M059J (cell line): ENCODE measurements around the gene MTMR10. TPM values are rescaled to one million over a fixed set of nuclear protein-coding genes. Genes with fewer than 3 reads are reported as not detected.

Experiments
- DNase-seq: peaks from one replicate; pipeline ENCODE4 v3.0.0-alpha.2; 2012; ENCODE audit warnings: low read depth
- total RNA-seq: library from RNA; depleted of rRNA; stranded (reverse); fragments of >200 nt; shearing (Covaris generic); gene quantifications from 2 replicates; pipeline ENCODE4 v1.2.3, GENCODE V29; 2014

Gene MTMR10
- total RNA-seq, 1 experiment from 2014 or later: 13.6 TPM

- no peak for DNase-seq
Observed at GRCh38 chr15:31013863-31014607, 22.6 kb upstream of the MTMR10 start.

DNA sequence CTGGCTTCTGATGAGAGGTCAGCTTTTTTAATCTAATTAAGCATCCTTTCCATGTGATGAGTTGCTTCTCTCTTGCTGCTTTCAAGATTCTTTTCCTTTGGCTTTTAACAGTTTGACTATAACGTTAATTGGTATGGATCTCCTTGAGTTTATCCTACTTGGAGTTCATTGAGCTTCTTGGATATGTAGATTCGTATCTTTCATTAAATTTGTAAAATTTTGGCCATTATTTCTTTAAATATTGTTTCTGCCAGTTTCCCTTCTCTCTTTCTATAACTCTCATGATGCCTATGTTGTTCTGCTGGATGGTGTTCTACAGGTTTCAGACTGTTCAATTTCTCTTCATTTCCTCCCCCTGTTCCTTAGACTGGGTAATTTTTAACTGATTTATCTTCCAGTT, 21.0 kb upstream of the MTMR10 start:
- no peak for DNase-seq

DNA sequence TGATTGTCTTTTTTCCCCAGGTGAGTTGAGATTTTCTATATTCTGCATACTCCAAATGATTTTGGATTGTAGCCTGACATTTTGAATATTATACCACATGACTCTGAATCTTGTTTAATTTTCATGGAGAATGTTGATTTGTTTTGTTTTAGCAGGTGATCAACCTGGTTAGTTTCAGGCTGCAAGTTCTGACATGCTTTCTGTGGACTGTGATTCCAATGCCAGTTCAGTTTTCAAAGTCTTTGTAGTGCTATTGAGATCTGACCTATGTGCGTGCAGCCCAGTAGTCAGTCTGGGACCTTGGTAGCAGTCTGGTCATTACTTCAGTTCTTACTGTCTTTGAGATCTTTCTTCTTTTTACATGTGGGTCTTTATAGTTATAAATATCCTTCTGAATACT, 18.6 kb upstream of the MTMR10 start:
- no peak for DNase-seq

DNA sequence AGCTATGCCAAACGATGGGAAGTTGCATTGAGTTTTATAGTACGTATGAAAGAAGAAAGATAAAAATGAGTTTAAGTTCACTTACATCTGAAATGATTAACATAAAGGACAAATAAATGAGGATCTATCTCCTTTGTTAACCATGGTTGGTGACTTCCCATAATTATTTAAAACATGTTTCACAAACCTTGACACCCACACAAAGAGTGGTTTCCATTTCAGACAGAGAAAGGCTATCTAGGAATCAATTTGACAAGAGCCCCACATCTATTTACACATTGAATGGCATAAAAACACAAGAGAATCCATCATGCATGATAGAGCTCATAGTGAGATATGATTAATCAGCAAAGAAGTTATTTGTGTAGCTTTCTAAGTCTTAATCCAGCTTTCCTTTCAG, 14.2 kb upstream of the MTMR10 start:
- DNase-seq: no peak

DNA sequence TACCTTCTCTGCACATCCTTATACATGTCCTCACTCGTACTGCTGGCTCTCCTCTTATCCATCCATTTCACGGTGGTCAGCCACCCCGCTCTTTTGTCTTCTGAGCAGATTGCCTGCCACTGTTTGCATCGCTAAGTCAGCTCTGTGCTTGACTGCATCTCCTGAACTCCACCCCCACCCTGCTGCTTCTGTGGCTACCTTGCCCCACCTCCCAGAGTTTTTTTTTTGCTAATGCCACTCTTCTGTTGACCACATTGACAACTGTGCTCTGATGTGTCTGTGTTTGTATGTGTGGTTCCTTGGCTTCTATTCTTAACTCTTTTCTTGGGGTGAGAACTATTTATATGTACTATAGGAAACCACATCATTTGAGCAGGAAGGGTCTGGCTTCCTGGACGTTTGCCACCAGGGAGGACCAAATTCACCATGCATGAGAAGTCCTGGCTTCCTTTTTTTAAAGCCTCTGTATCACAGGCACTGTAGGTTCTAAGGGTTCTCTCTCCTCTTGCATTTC, 12.8 kb upstream of the MTMR10 start:
- peak; percentile 31 for DNase-seq

DNA sequence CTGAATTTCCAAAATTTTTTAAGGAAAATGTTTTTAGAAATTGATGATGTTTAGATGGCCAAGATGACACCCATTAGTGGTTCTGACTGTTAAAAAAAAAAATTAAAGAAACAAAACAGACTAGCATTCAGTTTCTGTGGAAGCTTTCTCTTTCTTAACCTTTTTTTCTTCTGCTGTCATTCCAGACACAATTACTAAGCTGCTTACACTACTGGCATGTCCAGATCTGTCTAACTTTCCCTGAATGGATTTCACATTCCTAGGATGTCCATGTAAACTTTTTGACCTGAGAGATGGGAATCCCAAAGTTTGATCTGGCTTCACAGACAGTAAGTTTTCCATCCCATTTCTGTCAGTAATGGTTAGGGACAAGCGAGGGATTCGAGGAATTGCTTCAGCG, 10.3 kb upstream of the MTMR10 start:
- no peak for DNase-seq

GRCh38 chr15:30999729-31000128, 8.3 kb upstream of the MTMR10 start:
- DNase-seq: no peak

DNA sequence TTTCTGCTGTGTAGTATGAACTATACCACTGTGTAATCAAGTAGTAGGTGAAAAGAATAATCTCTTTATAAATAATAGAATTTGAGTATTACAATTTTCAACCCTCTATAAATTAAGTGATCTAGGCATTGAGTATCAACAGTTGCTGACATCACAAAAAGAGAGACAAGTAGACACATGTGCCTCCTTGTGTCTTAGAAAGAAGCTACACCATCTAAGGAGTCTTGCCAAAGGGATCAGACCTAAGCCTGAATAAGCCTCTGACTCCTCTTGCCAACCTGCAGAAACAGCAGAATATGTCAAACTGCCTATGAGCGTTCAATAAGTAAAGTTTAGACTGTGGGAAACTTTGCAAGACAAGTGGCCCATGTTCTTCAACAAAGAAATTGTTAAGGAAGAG, 5.8 kb upstream of the MTMR10 start:
- DNase-seq: no peak

DNA sequence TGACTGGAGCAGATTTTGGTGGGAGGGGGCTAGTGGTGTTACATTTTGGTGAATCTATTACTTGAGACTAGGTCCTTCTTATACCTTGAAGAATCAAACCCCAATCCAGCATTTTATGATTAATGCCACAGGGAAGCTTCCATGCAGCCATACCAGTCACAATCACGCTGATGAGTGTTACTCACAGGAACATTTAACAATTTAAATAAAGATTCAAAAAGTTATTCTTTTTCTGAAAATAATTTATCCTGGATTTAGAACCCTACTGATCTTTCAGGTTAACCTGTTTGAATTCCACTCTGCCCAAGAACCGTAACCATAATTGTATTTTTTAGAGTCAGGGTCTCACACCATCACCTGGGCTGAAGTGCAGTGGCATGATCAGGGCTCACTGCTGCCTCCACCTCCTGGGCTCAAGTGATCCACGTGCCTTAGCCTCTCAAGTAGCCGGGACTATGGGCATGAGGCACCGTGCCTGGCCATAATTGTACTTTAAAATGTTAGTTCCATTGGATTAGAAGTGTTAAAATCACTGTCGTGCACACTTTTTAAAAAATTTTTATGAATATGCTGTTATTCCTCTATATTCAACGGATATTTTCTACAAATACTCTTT, 929 bp upstream of the MTMR10 start:
- no peak for DNase-seq

DNA sequence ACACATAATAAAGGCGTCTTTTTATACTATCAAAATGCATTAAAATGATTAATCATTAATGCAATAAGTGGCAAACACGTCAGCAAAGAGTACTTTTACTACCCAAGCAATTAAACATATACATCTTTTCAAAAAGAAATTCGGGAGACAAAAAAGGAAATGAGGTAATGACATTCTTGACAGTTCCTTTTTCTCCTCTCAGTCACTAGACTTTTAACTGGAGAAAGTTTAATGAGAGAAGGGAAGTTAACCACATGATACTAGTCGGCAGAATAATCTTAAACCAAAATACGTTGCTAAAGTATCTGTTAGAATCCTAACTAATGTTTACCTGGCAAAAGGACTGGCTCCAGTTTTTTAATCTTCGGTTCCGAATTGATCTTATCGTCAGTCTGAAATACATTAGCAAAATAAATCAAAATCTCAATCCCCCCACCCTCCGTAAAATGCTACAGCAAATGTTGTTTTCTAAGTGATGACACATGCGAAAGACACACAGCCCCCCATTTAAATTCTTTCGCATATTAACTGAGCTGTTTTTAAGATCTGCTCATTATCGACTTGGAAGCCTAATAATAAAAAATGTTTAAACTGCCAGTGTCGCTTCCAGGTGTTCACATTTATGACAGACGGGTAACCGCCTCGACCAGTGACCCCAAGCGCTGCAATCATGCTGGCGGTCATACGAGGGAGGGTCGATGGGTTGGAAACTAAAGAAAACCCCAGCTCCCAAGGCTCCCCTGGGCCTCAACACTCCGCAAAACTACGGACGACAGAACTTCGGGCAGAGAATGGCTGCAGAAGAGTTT, 778 bp downstream of the MTMR10 start:
- DNase-seq: peak; percentile 13

- DNase-seq: no peak
Observed at GRCh38 chr15:30990036-30990435, 1.4 kb downstream of the MTMR10 start.

DNA sequence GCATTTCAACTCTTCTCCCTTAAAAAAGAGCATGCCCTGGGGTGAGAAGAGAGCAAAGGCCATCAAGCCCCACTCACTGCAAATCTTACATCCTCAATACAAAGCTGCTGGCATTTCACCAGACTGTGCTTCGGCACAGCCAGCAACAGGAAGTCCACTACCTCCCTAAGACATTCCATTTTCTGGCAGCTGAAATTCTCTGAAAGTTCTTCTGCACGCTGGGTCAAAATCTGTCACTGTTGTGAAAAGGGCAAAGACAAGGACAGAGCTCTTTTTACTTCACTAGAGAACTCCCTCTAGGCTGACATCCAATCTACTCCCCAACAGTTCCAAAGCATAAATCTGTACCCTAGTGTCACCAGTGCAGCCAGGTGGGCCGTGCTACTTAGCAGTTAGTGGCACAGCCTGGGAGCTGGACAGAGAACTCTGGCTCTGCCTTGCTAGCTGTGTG, 6.3 kb downstream of the MTMR10 start:
- DNase-seq: peak; percentile 34

DNA sequence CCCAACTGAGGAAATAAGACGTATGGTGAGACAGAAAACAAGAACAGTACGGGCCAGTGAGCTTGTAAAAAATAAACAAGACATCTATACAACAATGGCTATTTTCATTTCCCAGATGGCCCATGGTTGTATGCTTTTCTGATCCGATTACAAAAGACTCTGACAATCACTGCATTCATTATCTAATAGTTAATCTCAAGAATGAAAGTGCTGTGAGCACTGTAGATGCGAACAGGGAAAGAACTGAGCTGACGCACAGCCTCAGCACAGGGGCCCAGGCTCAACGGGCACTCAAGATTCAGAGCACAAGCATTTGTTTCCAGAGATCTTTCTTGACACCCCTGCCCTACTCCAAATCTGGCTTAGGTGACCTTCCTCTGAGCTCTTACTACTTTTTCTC, 6.9 kb downstream of the MTMR10 start:
- no peak for DNase-seq

- DNase-seq: no peak
Observed at GRCh38 chr15:30984118-30984517, 7.3 kb downstream of the MTMR10 start.

DNA sequence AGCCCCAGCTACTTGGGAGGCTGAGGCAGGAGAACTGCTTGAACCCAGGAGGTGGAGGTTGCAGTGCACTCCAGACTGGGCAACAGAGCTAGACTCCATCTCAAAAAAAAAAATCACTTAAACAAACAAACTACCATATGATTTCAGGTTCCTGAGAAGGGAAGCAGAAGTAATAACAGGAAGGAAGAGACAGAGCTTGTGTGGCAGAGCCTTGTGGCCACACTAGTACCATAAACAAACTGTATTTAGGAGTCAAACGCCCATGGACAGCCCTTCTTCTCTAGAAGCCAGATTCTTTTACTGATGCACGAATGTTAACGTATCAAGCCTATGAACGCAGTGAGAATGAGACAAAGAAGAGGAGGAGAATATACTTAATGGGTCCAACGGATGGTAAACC, 12.0 kb downstream of the MTMR10 start:
- DNase-seq: no peak

DNA sequence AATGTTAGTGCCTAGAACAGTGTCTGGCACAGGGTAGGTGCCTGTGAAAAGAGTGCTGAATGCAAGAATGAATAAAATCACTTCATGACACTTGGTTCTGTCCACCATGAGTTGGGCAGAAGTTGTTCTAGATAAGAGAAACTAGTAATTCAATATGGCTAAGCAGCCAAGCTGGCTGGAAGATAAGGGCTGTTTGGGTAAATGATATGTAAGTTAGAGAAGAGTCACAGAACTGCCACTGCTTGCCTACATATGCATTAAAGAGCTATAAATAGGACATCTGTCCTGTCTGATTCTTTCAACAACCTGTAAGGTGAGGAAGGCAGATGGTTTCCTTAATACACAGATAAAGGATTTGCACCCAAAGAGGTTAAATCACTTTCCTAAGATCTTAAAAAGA, 13.1 kb downstream of the MTMR10 start:
- no peak for DNase-seq

DNA sequence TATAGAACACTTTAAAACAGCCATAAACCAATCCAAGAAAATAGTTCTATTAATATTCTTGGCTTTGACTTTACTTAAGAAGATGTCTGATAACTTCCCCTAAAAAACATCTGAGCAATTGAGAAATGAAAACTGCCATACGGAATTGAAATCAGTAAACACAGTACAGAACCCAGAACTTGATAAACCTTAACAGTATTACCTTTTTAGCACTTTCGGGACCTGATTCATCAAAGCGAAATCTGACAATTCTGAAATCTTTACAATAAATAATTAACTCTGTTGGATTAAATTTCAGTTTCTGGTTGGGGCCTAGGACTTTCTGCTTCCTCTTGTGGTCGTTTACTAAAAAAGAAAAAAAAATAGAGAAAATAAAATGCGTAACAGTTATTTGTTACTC, 17.3 kb downstream of the MTMR10 start:
- DNase-seq: no peak

DNA sequence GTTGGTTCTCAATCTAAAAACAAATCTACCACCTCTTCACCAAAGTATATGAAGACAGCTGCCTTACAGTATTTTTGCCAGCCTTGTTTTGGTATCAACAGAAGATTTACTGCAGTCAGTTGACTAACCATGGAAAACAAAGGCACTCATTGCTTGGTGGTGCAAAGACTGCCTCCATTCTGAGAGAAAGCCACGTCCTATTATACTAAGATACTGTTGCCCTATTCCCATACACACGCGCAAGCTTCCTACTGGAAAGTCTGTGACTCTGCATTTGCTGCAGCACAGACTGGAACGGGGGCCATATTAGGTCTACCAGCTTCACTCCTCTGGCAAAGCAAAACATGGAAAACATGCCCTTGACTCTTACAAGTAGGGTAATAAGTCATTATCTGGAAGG, 18.0 kb downstream of the MTMR10 start:
- no peak for DNase-seq

- no peak for DNase-seq
Observed at GRCh38 chr15:30969724-30970123, 21.7 kb downstream of the MTMR10 start.

- no peak for DNase-seq
Observed at GRCh38 chr15:30963681-30964080, 27.7 kb downstream of the MTMR10 start.

- no peak for DNase-seq
Observed at GRCh38 chr15:30962659-30963058, 28.8 kb downstream of the MTMR10 start.

GRCh38 chr15:30962079-30962478, 29.3 kb downstream of the MTMR10 start:
- no peak for DNase-seq

DNA sequence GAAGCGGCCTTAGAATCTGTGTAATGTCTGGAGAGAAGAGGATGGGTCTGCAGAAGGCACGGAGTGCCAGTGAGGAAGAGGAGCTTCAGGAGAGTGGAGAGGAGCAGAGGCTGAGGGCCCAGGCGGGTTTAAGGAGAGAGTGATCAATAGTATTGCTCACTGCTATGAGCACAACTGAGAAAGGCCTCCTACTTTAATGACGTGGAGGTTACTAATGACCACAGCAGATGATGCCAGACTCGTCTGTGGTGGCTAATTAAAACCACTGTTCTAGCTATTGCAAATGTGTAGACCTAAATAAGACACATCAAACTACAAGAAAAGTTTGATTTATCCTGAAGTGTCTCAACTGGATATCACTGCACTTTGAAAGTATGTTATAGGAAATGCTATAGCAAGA, 33.2 kb downstream of the MTMR10 start:
- DNase-seq: no peak
